CD4-positive, alpha-beta T cell treated with Interleukin-1 beta for 1 hour (primary cell): Measurements from ENCODE around the gene DPYD.

ENCODE experiments used
- DNase-seq, 2 donors: peaks; one replicate each; pipeline ENCODE4 v3.0.0-alpha.2; 2020 to 2022

DPYD gene

GRCh38 chr1:97073936-97074335 is 846.9 kb downstream of the DPYD start:
- DNase-seq, result no peak

DNA sequence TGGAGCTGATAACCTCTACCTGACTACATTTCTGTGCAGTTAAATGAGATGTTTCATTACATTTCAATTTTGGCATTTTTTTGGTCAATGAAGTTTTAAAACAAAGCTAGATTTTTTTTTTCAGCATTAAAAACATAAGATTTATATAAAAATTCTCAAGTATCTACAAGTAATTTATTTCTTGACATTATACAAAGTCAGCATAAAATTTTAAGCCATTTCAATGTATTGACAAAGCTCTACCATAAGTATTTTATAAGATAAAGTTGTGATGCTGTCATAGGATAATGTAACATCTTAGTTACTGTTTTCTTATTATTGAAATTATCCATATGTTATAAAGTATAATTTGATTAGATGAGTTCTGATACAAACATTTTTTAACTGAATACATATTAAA is 847.7 kb downstream of the DPYD start:
- DNase-seq, result no peak

DNA sequence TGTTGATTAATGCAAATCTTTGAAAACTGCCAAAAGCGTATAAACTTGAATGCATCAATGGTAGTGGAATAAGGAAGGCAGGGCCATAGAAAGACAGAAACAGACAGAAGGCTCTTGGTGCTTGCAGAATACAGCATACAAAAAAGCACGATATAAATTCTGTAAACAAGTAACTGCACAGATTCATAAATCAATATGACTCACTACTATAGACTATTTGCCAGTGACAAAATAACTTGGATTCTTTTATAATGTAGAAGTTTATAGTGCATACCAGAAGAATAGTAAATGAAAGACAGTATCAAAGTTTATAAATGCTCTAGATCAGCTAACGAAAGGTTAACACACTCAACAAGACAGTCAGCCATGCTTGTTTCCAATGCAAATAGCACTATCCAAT is 849.7 kb downstream of the DPYD start:
- no peak for DNase-seq

DNA sequence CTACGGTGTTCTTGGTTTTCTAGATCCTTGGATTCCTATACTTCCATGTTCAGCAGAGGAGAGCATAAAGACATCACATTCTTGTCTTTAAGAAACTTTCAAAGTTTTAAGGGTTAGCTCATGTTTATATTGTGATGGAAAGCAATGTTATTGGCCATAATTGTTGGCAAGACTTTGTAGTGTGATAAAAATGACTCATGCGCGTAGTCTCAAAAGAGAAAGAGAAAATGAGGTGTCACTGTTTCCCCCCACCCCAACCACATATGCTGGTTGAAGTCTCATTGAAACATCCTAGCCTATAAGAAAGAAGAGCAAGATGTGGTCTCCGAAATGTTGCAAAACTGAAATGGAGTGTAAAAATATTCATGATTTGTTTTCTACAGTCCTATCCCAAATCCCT is 850.5 kb downstream of the DPYD start:
- no peak for DNase-seq

- DNase-seq, result no peak
Measured at GRCh38 chr1:97069312-97069711, 851.5 kb downstream of the DPYD start.

DNA sequence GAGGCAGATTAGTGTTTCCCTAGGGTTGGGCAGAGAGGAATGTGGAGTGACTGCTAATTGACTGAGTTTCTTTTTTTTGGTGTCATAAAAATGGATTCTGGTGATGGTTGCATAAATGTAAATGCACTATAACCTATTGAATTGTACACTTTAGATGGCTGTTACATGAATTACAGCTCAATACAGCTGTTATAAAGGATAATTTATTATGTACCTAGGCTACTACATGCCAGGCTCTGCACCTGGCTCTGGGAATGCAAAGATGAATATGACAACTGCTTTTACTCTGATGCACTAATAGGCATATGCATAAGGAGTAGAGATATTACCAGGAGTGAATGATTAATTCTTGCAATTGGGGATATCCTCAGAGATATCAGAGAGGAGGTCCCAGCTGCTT is 854.0 kb downstream of the DPYD start:
- no peak for DNase-seq

DNA sequence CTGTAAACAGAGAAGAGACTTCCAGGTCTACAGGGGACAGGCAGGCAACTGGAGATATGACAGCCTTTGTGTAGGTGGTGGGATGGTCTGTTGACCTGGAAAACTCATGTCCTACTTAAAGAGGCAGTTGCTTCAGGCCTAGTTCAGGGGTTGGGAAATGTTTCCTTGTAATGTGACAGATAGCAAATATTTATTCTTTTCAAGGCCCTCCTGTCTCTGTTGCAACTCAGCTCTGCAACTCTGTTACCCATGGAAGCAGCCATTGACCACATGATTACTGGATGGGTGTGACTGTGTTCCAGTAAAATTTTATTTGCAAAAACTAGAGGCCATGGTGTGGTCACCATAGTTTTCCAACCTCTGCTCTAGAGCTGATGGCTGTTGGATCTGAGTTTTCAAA is 857.3 kb downstream of the DPYD start:
- DNase-seq, result no peak

GRCh38 chr1:97061604-97062003 is 859.2 kb downstream of the DPYD start:
- no peak for DNase-seq

DNA sequence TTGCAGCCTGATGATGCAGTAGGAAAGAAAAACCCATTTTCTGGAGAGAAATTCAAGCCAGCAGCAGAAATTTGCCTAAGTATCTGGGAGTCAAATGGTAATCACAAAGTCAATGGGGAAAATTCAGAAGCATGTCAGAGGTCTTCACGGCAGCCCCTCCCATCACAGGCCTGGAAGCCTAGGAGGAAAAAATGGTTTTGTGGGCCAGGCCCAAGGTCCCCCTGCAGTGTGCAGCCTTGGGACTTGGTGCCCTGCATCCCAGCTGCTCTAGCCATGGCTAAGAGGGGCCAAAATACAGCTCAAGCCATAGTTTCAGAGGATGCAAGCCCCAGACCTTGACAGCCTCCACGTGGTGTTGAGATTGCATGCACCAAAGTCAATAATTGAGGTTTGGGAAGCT is 864.4 kb downstream of the DPYD start:
- DNase-seq, result no peak

- DNase-seq, result no peak
Measured at GRCh38 chr1:97053268-97053667, 867.6 kb downstream of the DPYD start.

- DNase-seq, result no peak
Measured at GRCh38 chr1:97051823-97052222, 869.0 kb downstream of the DPYD start.

- DNase-seq, result no peak
Measured at GRCh38 chr1:97050506-97050905, 870.3 kb downstream of the DPYD start.

DNA sequence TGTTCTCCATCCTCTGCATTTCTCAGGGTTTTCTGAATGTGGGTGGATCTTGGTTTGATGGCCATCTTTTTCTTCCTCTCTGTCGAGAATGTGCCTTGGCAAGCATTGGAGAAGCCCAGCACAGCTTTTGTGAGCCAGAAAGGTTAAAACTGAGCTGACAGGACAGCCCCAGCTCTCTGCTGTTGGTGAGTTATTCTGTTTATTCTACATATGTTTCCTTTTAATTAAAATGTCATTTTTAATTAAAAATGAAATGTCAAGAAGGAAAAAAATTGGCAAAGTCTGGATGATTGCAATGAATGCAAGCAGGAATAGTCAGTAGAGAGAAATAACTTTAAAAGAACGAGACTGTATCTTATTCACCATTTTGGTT is 873.4 kb downstream of the DPYD start:
- no peak for DNase-seq

DNA sequence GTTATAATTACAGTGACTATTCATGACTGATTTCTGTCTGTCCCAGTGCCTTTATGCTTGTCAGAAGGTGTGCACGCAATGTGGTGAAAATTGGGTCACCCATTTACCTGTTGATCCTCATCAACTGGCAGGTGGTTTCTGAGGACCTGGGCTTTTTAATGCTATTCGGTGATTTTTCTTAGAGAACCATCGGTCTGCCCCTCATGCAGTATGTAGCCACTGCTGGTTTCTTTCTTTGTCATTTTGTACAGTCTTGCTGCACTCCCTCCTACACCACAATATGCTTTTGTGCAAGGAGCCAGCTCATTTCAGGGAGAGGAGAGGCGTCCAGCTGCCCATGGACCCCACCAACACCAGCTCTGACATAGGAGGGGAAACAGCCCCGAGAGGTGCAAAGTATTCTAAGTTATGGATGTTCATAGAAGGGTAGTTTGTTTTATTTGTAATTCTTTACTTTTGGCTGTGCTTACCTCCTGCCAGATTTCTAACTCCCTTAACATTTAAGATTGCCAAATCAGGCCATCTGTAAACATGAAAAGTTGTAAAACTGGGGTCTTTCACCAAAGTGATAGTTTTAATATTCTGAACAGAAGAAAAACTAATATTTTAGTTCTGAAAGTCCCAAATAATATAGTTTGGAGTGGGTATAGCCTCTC is 873.9 kb downstream of the DPYD start:
- DNase-seq, result no peak

- no peak for DNase-seq
Measured at GRCh38 chr1:97044159-97044760, 876.6 kb downstream of the DPYD start.

GRCh38 chr1:97042551-97042950 is 878.3 kb downstream of the DPYD start:
- DNase-seq, result no peak

GRCh38 chr1:97041026-97041425 is 879.8 kb downstream of the DPYD start:
- no peak for DNase-seq

DNA sequence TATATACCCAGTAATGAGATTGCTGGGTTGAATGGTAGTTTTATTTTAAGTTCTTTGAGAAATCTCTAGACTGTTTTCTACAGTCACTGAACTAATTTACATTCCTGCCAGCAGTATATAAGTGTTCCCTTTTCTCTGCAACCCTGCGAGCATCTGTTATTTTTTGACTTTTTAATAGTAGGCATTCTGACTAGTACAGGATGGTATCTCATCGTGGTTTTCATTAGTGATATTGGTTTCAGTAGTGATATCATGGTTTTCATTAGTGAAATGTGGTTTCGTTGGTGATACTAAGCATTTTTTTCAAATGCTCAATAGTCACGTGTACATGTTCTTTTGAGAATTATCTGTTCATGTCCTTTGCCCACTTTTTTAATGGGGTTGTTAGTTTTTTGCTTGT is 882.4 kb downstream of the DPYD start:
- no peak for DNase-seq

DNA sequence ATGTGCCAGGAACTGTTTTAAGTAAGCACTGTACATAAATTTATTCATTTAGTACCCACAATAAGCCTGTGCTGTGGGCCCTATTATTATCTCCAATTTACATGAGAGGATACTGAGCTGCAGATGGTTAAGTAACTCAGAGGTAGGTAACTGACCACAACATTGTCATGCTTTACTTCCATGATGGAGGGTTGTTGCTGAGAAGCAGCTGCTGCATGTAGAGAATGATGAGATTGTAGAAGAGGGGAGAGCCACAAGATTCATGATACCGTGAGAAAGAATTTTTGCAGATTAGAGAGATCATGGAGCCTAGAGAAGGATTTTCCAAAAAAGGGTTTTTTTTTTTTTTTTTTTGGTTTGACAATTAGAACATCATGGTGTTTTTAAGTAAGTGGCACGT is 886.2 kb downstream of the DPYD start:
- DNase-seq, result no peak

DNA sequence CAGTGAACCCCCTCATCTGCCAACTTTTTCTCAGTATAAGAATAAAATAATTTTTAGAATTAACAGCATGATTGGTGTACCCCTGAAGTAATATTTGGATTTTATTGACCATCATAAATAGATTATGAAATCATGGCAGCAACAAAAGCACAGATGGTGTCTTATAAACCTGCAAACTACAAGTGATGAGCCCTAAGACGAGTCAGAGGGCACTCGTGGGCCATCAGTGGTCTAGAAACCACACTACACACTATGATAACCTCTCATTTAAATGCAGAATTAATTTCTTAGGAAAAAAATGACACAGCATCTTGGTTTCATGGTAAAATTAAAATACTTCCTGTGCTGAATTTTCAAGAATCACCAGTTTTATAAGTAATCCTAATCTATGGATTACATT is 886.9 kb downstream of the DPYD start:
- DNase-seq, result no peak
